ENCODE results near the gene UNK. TPM values are rescaled to one million over a fixed set of nuclear protein-coding genes. Genes with fewer than 3 reads are reported as not detected.
A peak's percentile ranks its signal among the peaks of the same experiment; 100 is the strongest.

Gene UNK
- total RNA-seq, 2 experiments from 2014 or later, result 21.8 to 24.7 TPM

DNA sequence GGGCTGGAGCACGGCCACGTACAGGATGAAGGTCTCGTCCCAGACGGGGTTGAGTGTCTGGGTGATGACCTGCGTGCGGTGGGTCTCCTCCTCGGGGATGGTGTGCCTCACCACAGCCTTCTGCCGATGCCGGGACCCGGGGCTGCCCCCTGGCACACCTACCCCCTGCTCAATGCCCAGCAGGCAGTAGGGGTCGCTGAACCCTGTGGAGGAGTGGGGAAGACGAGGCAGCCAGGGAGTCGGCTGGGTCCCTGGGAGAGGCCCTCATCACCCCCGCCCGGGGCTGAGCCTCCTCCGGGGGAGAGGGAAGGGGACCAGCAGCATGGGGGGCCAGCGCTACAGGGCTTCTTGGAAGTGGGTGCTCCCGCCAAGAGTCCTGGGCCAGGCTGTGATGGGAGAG is 57.8 kb downstream of the UNK start:
- H3K4me3 Mint-ChIP-seq, result peak overlapping the region; percentile 93
- H3K9me3 Mint-ChIP-seq, result no peaks in the 10 kb centered on the region
- intact Hi-C loops (cut with micrococcal nuclease), result no loop called here
- peak overlapping the region; percentile 28 for H3K27ac Mint-ChIP-seq
- no peak for DNase-seq
- H3K27me3 Mint-ChIP-seq, result no peaks in the 10 kb centered on the region
- POLR2A ChIA-PET, result no interaction called here
- peaks cover 24% of the 10 kb centered on the region for H3K36me3 Mint-ChIP-seq
- CTCF ChIA-PET, result interaction anchor here (2.5 to 5.1 kb wide), 2 partner anchors 13 to 19 kb away, joined by 15 to 45 read pairs; partner anchors contain the start of gene WBP2
- peaks cover 15% of the 10 kb centered on the region for H3K4me1 Mint-ChIP-seq (ENCODE audit: low read depth)

DNA sequence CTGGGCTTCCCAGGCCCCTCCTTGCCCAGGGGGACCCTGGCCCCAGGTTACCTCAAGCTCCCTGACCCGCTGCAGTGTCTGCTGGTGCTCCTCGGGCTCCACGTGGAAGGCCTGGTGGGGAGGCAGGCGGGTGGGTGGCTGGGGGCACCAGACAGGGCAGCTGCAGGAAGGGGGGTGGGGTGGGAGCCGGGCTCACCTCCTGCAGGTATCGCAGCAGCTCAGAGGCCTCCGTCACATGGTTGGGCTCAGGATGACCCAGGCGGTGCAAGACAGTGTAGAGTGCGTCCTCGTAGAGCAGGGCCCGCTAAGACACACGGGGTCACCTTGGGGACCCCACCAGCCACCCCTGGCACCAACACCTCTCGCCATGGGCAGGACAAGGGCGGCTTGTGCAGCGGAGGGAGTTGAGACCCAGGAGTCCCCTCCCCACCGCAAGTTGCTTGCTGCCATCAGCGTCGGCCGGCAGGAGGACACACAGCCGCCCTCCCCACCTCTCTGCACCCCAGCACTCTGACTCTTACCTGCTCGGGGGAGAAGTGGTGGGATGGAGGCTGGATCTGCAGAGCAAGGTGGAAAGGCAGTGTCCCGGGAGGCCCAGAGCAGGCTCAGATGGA is 58.5 kb downstream of the UNK start:
- Mint-ChIP-seq H3K36me3 (peaks cover 25% of the 10 kb centered on the region), H3K27me3 (no peaks in the 10 kb centered on the region), H3K9me3 (no peaks in the 10 kb centered on the region), H3K4me1 (ENCODE audit: low read depth) (peaks cover 15% of the 10 kb centered on the region), H3K4me3 (peak overlapping the region; percentile 93), H3K27ac (peak overlapping the region; percentile 95)
- ChIA-PET POLR2A (interaction anchor here (1.1 to 3.1 kb wide), 7 partner anchors 10 to 64 kb away, joined by 3 to 26 read pairs (median 6); partner anchors contain the start of genes TRIM65 and WBP2), CTCF (interaction anchor here (0.7 to 5.1 kb wide), 9 partner anchors 12 to 90 kb away, joined by 3 to 45 read pairs (median 3); partner anchors contain the start of genes TRIM47, TRIM65 and WBP2)
- peak; percentile 42 for DNase-seq
- intact Hi-C loops (cut with micrococcal nuclease), result loop anchor here (1.0 kb wide), 1 partner anchor 12 kb away; the partner anchor contains the start of gene WBP2

- POLR2A ChIA-PET, result interaction anchor here (0.7 to 3.1 kb wide), 9 partner anchors 10 to 68 kb away, joined by 3 to 26 read pairs (median 5); partner anchors contain the start of genes TRIM65 and WBP2
- CTCF ChIA-PET, result interaction anchor here (0.7 to 5.1 kb wide), 12 partner anchors 11 to 91 kb away, joined by 3 to 45 read pairs (median 4); partner anchors contain the start of genes TRIM47, TRIM65 and WBP2
- Mint-ChIP-seq H3K9me3 (no peaks in the 10 kb centered on the region), H3K27me3 (no peaks in the 10 kb centered on the region), H3K4me3 (peak within 1 kb of the TSS; percentile 93), H3K4me1 (ENCODE audit: low read depth) (peaks cover 20% of the 10 kb centered on the region), H3K36me3 (peaks cover 30% of the 10 kb centered on the region), H3K27ac (peak within 1 kb of the TSS; percentile 95)
- DNase-seq, result peak; percentile 72
- intact Hi-C loops (cut with micrococcal nuclease), result loop anchor here (1.0 kb wide), 1 partner anchor 11 kb away; the partner anchor contains the start of gene WBP2
Observed at GRCh38 chr17:75843577-75844529, 59.2 kb downstream of the UNK start, which contains the start of gene UNC13D. UNC13D (minus strand) TSS chr17:75844404; CDS start chr17:75844337, 67 bp downstream.

DNA sequence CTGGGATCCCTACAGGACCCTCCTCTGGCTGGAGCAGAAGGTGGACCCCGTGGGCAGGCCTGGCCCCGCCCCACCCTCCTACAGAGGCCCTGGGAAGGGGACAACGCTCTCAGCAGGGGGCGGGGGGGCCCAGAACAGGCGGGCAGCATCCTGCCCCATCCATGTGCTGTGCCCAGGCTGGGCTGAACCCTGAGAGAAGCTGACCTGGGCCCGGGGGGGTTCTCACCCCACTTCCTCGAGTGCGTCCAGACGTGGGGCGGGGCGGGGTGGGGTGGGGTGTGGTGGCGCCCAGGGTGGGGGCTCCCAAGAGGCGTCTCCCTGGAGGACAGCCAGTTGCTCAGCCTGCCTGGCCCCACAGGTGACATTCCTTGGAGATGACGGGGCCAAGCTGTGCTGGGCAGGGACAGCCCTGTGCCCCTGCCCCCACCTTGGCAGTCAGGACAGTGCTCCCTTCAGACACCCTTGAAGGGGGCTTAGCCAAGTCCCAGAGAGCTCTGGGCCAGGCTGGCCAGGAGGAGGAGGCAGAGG is 60.0 kb downstream of the UNK start:
- H3K36me3 Mint-ChIP-seq, result peaks cover 27% of the 10 kb centered on the region
- peak; percentile 56 for DNase-seq
- POLR2A ChIA-PET, result interaction anchor here (0.5 to 3.1 kb wide), 8 partner anchors 11 to 439 kb away, joined by 3 to 26 read pairs (median 6); partner anchors contain the start of genes GRB2, TRIM65 and WBP2
- H3K27ac Mint-ChIP-seq, result peak overlapping the region; percentile 95
- intact Hi-C loops (cut with micrococcal nuclease), result loop anchor here (1.0 kb wide), 1 partner anchor 12 kb away; no protein-coding TSS in a partner anchor
- H3K4me3 Mint-ChIP-seq, result peak overlapping the region; percentile 93
- CTCF ChIA-PET, result interaction anchor here (0.6 to 5.1 kb wide), 12 partner anchors 10 to 246 kb away, joined by 3 to 45 read pairs (median 5); partner anchors contain the start of gene WBP2
- H3K9me3 Mint-ChIP-seq, result no peaks in the 10 kb centered on the region
- H3K27me3 Mint-ChIP-seq, result no peaks in the 10 kb centered on the region
- peaks cover 21% of the 10 kb centered on the region for H3K4me1 Mint-ChIP-seq (ENCODE audit: low read depth)

GRCh38 chr17:75845058-75845711 is 60.6 kb downstream of the UNK start:
- intact Hi-C loops (cut with micrococcal nuclease), result loop anchor here (1.0 kb wide), 1 partner anchor 13 kb away; no protein-coding TSS in a partner anchor
- peaks cover 21% of the 10 kb centered on the region for H3K4me1 Mint-ChIP-seq (ENCODE audit: low read depth)
- POLR2A ChIA-PET, result interaction anchor here (0.5 to 3.1 kb wide), 6 partner anchors 10 to 440 kb away, joined by 3 to 26 read pairs (median 4); partner anchors contain the start of genes GRB2 and WBP2
- peak overlapping the region; percentile 95 for H3K27ac Mint-ChIP-seq
- DNase-seq, result peak; percentile 83
- H3K4me3 Mint-ChIP-seq, result peak overlapping the region; percentile 57
- peaks cover 26% of the 10 kb centered on the region for H3K36me3 Mint-ChIP-seq
- no peaks in the 10 kb centered on the region for H3K9me3 Mint-ChIP-seq
- H3K27me3 Mint-ChIP-seq, result no peaks in the 10 kb centered on the region
- CTCF ChIA-PET, result interaction anchor here (0.6 to 5.1 kb wide), 11 partner anchors 10 to 246 kb away, joined by 3 to 45 read pairs (median 5); partner anchors contain the start of gene WBP2

- peaks cover 26% of the 10 kb centered on the region for H3K36me3 Mint-ChIP-seq
- H3K9me3 Mint-ChIP-seq, result no peaks in the 10 kb centered on the region
- H3K4me1 Mint-ChIP-seq (ENCODE audit: low read depth), result peaks cover 21% of the 10 kb centered on the region
- CTCF ChIA-PET, result interaction anchor here (1.0 to 5.2 kb wide), 9 partner anchors 9 to 92 kb away, joined by 4 to 45 read pairs (median 14); partner anchors contain the start of genes GALK1, UNK and WBP2
- intact Hi-C loops (cut with micrococcal nuclease), result loop anchor here (1.0 kb wide), 1 partner anchor 14 kb away; no protein-coding TSS in a partner anchor
- H3K27me3 Mint-ChIP-seq, result no peaks in the 10 kb centered on the region
- no peak overlapping the region for H3K4me3 Mint-ChIP-seq
- no peak for DNase-seq
- H3K27ac Mint-ChIP-seq, result peak overlapping the region; percentile 47
- POLR2A ChIA-PET, result interaction anchor here (1.3 to 3.1 kb wide), 2 partner anchors 9 to 12 kb away, joined by 4 to 26 read pairs; partner anchors contain the start of gene WBP2
Observed at GRCh38 chr17:75845933-75846691, 61.5 kb downstream of the UNK start.

- POLR2A ChIA-PET, result no interaction called here
Observed at GRCh38 chr17:75846692-75847613, 62.3 kb downstream of the UNK start.

DNA sequence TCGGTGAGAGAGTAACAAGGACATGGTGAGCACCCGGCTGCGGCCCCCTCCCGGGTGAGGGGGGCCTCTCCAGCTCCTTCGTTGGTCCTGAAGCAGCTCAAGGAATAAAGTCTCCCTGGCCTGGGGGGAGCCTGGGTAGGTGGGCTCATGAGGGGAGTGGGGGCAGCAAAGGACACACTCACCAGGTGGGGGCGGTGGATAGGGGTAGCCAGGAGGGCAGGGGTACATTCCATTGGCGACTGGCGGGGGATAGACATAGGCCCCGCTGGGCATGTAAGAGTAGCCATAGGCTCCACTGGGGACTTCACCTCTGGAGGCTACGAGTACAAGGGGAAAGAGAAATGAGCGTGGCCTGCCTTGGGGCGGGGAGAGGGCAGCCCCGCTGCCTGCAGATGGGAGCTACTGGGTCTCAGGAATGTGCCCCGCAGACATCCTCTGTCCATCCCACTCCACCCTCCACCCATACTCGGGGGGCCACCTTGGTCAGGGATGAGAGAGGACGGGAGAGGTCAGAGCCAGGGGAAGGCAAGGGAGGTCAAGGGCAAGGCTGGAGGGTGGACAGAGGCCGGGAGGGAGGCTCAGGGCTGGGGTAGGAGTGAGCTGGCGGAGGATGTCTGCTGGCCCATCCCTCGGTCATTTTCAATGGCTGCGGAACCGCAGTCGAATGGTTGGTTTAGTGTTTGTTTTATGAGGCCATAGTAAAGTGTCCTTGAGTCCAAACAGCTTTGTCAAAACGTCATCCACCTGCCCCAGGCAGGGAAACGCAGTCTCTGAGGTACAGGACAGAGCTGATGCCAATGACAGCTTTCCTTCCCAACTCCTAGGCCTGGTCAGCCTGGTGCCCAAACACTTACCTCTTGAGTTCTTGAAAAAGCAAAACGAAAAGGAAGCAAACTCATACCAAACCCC is 63.3 kb downstream of the UNK start:
- Mint-ChIP-seq H3K36me3 (peaks cover 27% of the 10 kb centered on the region), H3K27ac (peak overlapping the region; percentile 36), H3K4me1 (ENCODE audit: low read depth) (peaks cover 19% of the 10 kb centered on the region), H3K27me3 (no peaks in the 10 kb centered on the region), H3K9me3 (no peaks in the 10 kb centered on the region), H3K4me3 (no peak overlapping the region)
- ChIA-PET POLR2A (interaction anchor here (1.0 kb wide), 1 partner anchor 61 kb away, joined by 4 read pairs; no protein-coding TSS in a partner anchor), CTCF (interaction anchor here (0.6 to 5.2 kb wide), 24 partner anchors 7 to 98 kb away, joined by 3 to 45 read pairs (median 6); partner anchors contain the start of genes GALK1, TRIM47, TRIM65 and UNK)
- intact Hi-C loops (cut with micrococcal nuclease), result no loop called here
- no peak for DNase-seq

More at GRCh38 chr17:75846692-75847613, 62.3 kb downstream of the UNK start:
- CTCF ChIA-PET, result interaction anchor here (0.6 to 5.2 kb wide), 18 partner anchors 8 to 97 kb away, joined by 3 to 45 read pairs (median 8); partner anchors contain the start of genes GALK1, UNK and WBP2
- H3K27me3 Mint-ChIP-seq, result no peaks in the 10 kb centered on the region
- peaks cover 26% of the 10 kb centered on the region for H3K36me3 Mint-ChIP-seq
- H3K9me3 Mint-ChIP-seq, result no peaks in the 10 kb centered on the region
- DNase-seq, result no peak
- peaks cover 21% of the 10 kb centered on the region for H3K4me1 Mint-ChIP-seq (ENCODE audit: low read depth)
- peak overlapping the region; percentile 18 for H3K27ac Mint-ChIP-seq
- intact Hi-C loops (cut with micrococcal nuclease), result no loop called here
- no peak overlapping the region for H3K4me3 Mint-ChIP-seq

Measured in activated CD4-positive, alpha-beta memory T cell treated with anti-CD3 and anti-CD28 coated beads for 36 hours (primary cell).